HFFc6 (cell line): ENCODE data around the gene FBXL5. TPM values are rescaled to one million over a fixed set of nuclear protein-coding genes. Genes with fewer than 3 reads are reported as not detected.
A peak's percentile ranks its signal among the peaks of the same experiment; 100 is the strongest.

ENCODE experiments used
- DNase-seq: peaks from one replicate; pipeline ENCODE4 v3.0.0-alpha.2; 2018
- H3K27ac Mint-ChIP-seq: 2 replicates; pipeline ENCODE4 v1.8.0; 2020; ENCODE audit warnings: mild to moderate bottlenecking, mixed read lengths
- H3K27me3 Mint-ChIP-seq: 2 replicates; pipeline ENCODE4 v1.8.0; 2021; ENCODE audit warnings: mild to moderate bottlenecking, moderate library complexity, mixed read lengths; ENCODE audit not compliant: insufficient read depth
- H3K36me3 Mint-ChIP-seq: 2 replicates; pipeline ENCODE4 v1.8.0; 2021; ENCODE audit warnings: low read depth, mixed read lengths
- H3K4me1 Mint-ChIP-seq: 2 replicates; pipeline ENCODE4 v1.8.0; 2020; ENCODE audit warnings: low read depth, mixed read lengths
- H3K4me3 Mint-ChIP-seq: 2 replicates; pipeline ENCODE4 v1.8.0; 2020; ENCODE audit warnings: mild to moderate bottlenecking, moderate library complexity, mixed read lengths
- H3K9me3 Mint-ChIP-seq: 2 replicates; pipeline ENCODE4 v1.8.0; 2020; ENCODE audit warnings: mild to moderate bottlenecking, mixed read lengths
- CTCF ChIP-seq: fragments of 200-600 bp; sonication (generic); IDR thresholded peaks from 2 replicates; pipeline ENCODE4 v1.5.0; 2021; ENCODE audit warnings: antibody characterized with exemption, mild to moderate bottlenecking
- total RNA-seq, 6 experiments: library from RNA; stranded (reverse); fragmentation: NEBNext Ultra II Directional; extraction: Animal tissue kit (Norgen Biotek cat#: 25700); gene quantifications; 2 replicates in 1 of 6; 3 replicates in 5 of 6; pipeline ENCODE4 v1.2.3, GENCODE V29; 2021

The FBXL5 gene
- total RNA-seq, 6 experiments from 2014 or later = 35.8 to 40.5 (median 37.2) TPM

- Mint-ChIP-seq H3K27me3 (no peaks in the 10 kb centered on the region), H3K4me1 (peaks cover 68% of the 10 kb centered on the region), H3K4me3 (peak overlapping the region; percentile 98), H3K36me3 (peaks cover 62% of the 10 kb centered on the region), H3K9me3 (peaks cover 4% of the 10 kb centered on the region; the same call in 1 of the 2 replicates), H3K27ac (peak overlapping the region; percentile 98)
- DNase-seq = no peak
- no peak for TF ChIP-seq CTCF
These were observed 28.0 kb upstream of the FBXL5 start for GRCh38 chr4:15683143-15683495.

GRCh38 chr4:15682242-15683142, 27.3 kb upstream of the FBXL5 start:
- Mint-ChIP-seq H3K27ac (peak overlapping the region; percentile 98), H3K4me3 (peak overlapping the region; percentile 98), H3K4me1 (peaks cover 68% of the 10 kb centered on the region)

GRCh38 chr4:15681372-15682241, 26.4 kb upstream of the FBXL5 start, which contains the start of gene FAM200B:
Gene FAM200B, plus strand, starts transcription at chr4:15681827. Its CDS starts 5,151 bp downstream, at chr4:15686978.
- DNase-seq = peak; percentile 98
- H3K4me3 Mint-ChIP-seq = peak within 1 kb of the TSS; percentile 98
- peaks cover 54% of the 10 kb centered on the region for H3K36me3 Mint-ChIP-seq
- peaks cover 69% of the 10 kb centered on the region for H3K4me1 Mint-ChIP-seq
- peak within 1 kb of the TSS; percentile 98 for H3K27ac Mint-ChIP-seq
- peak; percentile 28; the same call in 1 of the 2 replicates for TF ChIP-seq CTCF
- H3K27me3 Mint-ChIP-seq = no peaks in the 10 kb centered on the region
- H3K9me3 Mint-ChIP-seq = peaks cover 4% of the 10 kb centered on the region; the same call in 1 of the 2 replicates

More at GRCh38 chr4:15682242-15683142, 27.3 kb upstream of the FBXL5 start:
- no peak for DNase-seq
- peaks cover 4% of the 10 kb centered on the region; the same call in 1 of the 2 replicates for H3K9me3 Mint-ChIP-seq
- H3K27me3 Mint-ChIP-seq = no peaks in the 10 kb centered on the region
- TF ChIP-seq CTCF = no peak
- H3K36me3 Mint-ChIP-seq = peaks cover 60% of the 10 kb centered on the region

- Mint-ChIP-seq H3K27ac (peak overlapping the region; percentile 98), H3K27me3 (no peaks in the 10 kb centered on the region), H3K4me1 (peaks cover 68% of the 10 kb centered on the region), H3K9me3 (peaks cover 4% of the 10 kb centered on the region; the same call in 1 of the 2 replicates), H3K4me3 (peak overlapping the region; percentile 98), H3K36me3 (peaks cover 52% of the 10 kb centered on the region)
- no peak for TF ChIP-seq CTCF
- no peak for DNase-seq
These were observed 25.9 kb upstream of the FBXL5 start for GRCh38 chr4:15681067-15681371.

GRCh38 chr4:15677507-15677988, 22.4 kb upstream of the FBXL5 start:
- H3K9me3 Mint-ChIP-seq = peaks cover 4% of the 10 kb centered on the region; the same call in 1 of the 2 replicates
- H3K36me3 Mint-ChIP-seq = peaks cover 35% of the 10 kb centered on the region
- H3K27me3 Mint-ChIP-seq = no peaks in the 10 kb centered on the region
- peak; percentile 36 for DNase-seq
- peaks cover 52% of the 10 kb centered on the region for H3K4me1 Mint-ChIP-seq
- H3K27ac Mint-ChIP-seq = peak overlapping the region; percentile 40; the same call in 1 of the 2 replicates
- TF ChIP-seq CTCF = no peak
- H3K4me3 Mint-ChIP-seq = peak overlapping the region; percentile 70
